Ectodermal cell (in vitro differentiated cells): ENCODE data around the gene NHERF2.

Experiments
- H3K27ac ChIP-seq: 2 replicates; pipeline ENCODE4 v1.7.0; 2013; ENCODE audit warnings: mild to moderate bottlenecking, low read depth, low read length; ENCODE audit not compliant: insufficient read depth, poor library complexity, severe bottlenecking
- H3K27me3 ChIP-seq: 2 replicates; pipeline ENCODE4 v1.7.0; 2013; ENCODE audit warnings: mild to moderate bottlenecking, low read length; ENCODE audit not compliant: insufficient read depth, control insufficient read depth, poor library complexity, severe bottlenecking
- H3K36me3 ChIP-seq: one replicate; pipeline ENCODE4 v1.7.0; 2013; ENCODE audit warnings: low read length; ENCODE audit not compliant: control insufficient read depth, insufficient read depth
- H3K4me1 ChIP-seq: one replicate; pipeline ENCODE4 v1.7.0; 2013; ENCODE audit warnings: low read length; ENCODE audit not compliant: control insufficient read depth, insufficient read depth
- H3K4me3 ChIP-seq: 2 replicates; pipeline ENCODE4 v1.7.0; 2013; ENCODE audit warnings: low read depth, low read length, control low read depth; ENCODE audit not compliant: insufficient read depth
- H3K9me3 ChIP-seq: 2 replicates; pipeline ENCODE4 v1.7.0; 2013; ENCODE audit warnings: mild to moderate bottlenecking, low read length, moderate library complexity; ENCODE audit not compliant: control insufficient read depth
- WGBS, 2 experiments: methylation state at CpG; one replicate each; pipeline ENCODE4 v1.1.7; 2013; ENCODE audit warnings: missing lambda C conversion rate in 2 of 2; 5-methylcytosine and 5-hydroxymethylcytosine counted together

NHERF2 gene

GRCh38 chr16:2036200-2036966, 9.7 kb downstream of the NHERF2 start:
- Histone ChIP-seq H3K27ac (peak overlapping the region; percentile 60), H3K4me3 (no peak overlapping the region)

GRCh38 chr16:2037115-2037514, 10.4 kb downstream of the NHERF2 start:
- no peaks in the 10 kb centered on the region for H3K27me3 ChIP-seq

More at GRCh38 chr16:2036200-2036966, 9.7 kb downstream of the NHERF2 start:
- 95% methylated on average over 47 of the region's 47 CpGs for WGBS, 2 experiments
- Histone ChIP-seq H3K4me1 (peaks cover 18% of the 10 kb centered on the region), H3K9me3 (no peaks in the 10 kb centered on the region), H3K36me3 (no peaks in the 10 kb centered on the region), H3K27me3 (no peaks in the 10 kb centered on the region)

GRCh38 chr16:2037647-2038381, 11.1 kb downstream of the NHERF2 start:
- no peak overlapping the region for H3K4me3 ChIP-seq
- H3K4me1 ChIP-seq = peaks cover 18% of the 10 kb centered on the region
- H3K27ac ChIP-seq = no peak overlapping the region
- WGBS, 2 experiments = 92 to 93% methylated on average over 29 of the region's 29 CpGs
- H3K27me3 ChIP-seq = no peaks in the 10 kb centered on the region
- H3K9me3 ChIP-seq = no peaks in the 10 kb centered on the region
- no peaks in the 10 kb centered on the region for H3K36me3 ChIP-seq

More at GRCh38 chr16:2037115-2037514, 10.4 kb downstream of the NHERF2 start:
- Histone ChIP-seq H3K27ac (no peak overlapping the region), H3K9me3 (no peaks in the 10 kb centered on the region), H3K4me3 (no peak overlapping the region), H3K36me3 (no peaks in the 10 kb centered on the region), H3K4me1 (peaks cover 18% of the 10 kb centered on the region)
- WGBS, 2 experiments = 94 to 95% methylated on average over 15 of the region's 15 CpGs

GRCh38 chr16:2038382-2039231, 11.9 kb downstream of the NHERF2 start:
- H3K36me3 ChIP-seq = no peaks in the 10 kb centered on the region
- 94% methylated on average over 39 to 41 of the region's 41 CpGs for WGBS, 2 experiments
- H3K4me3 ChIP-seq = no peak overlapping the region
- peaks cover 13% of the 10 kb centered on the region for H3K4me1 ChIP-seq
- no peaks in the 10 kb centered on the region for H3K9me3 ChIP-seq
- H3K27ac ChIP-seq = no peak overlapping the region
- no peaks in the 10 kb centered on the region for H3K27me3 ChIP-seq

GRCh38 chr16:2039274-2040031, 12.8 kb downstream of the NHERF2 start:
- H3K27ac ChIP-seq = no peak overlapping the region
- no peaks in the 10 kb centered on the region for H3K36me3 ChIP-seq
- H3K4me1 ChIP-seq = peaks cover 8% of the 10 kb centered on the region
- no peaks in the 10 kb centered on the region for H3K9me3 ChIP-seq
- H3K27me3 ChIP-seq = no peaks in the 10 kb centered on the region
- no peak overlapping the region for H3K4me3 ChIP-seq
- 90 to 91% methylated on average over 29 of the region's 29 CpGs for WGBS, 2 experiments

GRCh38 chr16:2040041-2040786, 13.5 kb downstream of the NHERF2 start:
- no peaks in the 10 kb centered on the region for H3K9me3 ChIP-seq
- no peaks in the 10 kb centered on the region for H3K36me3 ChIP-seq
- no peak overlapping the region for H3K4me3 ChIP-seq
- no peak overlapping the region for H3K27ac ChIP-seq
- no peaks in the 10 kb centered on the region for H3K27me3 ChIP-seq
- peaks cover 5% of the 10 kb centered on the region for H3K4me1 ChIP-seq
- WGBS, 2 experiments = 94 to 95% methylated on average over 24 of the region's 24 CpGs

GRCh38 chr16:2040787-2041522, 14.3 kb downstream of the NHERF2 start:
- Histone ChIP-seq H3K4me1 (no peaks in the 10 kb centered on the region), H3K27ac (no peak overlapping the region)
- 92 to 94% methylated on average over 20 of the region's 20 CpGs for WGBS, 2 experiments

GRCh38 chr16:2042171-2042985, 15.7 kb downstream of the NHERF2 start:
- Histone ChIP-seq H3K4me3 (no peak overlapping the region), H3K4me1 (no peaks in the 10 kb centered on the region), H3K27ac (no peak overlapping the region), H3K27me3 (no peaks in the 10 kb centered on the region), H3K36me3 (no peaks in the 10 kb centered on the region), H3K9me3 (no peaks in the 10 kb centered on the region)
- 91% methylated on average over 18 to 20 of the region's 22 CpGs for WGBS, 2 experiments

More at GRCh38 chr16:2040787-2041522, 14.3 kb downstream of the NHERF2 start:
- H3K27me3 ChIP-seq = no peaks in the 10 kb centered on the region
- no peak overlapping the region for H3K4me3 ChIP-seq
- no peaks in the 10 kb centered on the region for H3K36me3 ChIP-seq
- H3K9me3 ChIP-seq = no peaks in the 10 kb centered on the region
